ENCODE measurements around the gene ST14.

Gene ST14

DNA sequence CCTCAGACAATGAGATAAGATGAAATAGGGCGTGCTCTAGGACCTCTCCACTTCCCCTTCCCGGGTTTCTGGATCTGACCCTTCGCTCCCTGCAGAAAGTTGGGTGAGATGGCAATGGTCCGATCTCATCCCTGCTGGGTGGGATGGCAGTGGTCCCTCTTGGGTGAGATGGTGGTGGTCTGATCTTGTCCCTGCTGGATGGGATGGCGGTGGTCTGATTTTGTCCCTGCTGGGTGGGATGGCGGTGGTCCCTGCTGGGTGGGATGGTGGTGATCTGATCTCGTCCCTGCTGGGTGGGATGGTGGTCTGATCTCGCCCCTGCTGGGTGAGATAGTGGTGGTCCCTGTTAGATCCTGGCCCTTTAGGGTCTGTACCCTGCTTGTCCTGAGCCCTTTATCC is 21.3 kb downstream of the ST14 start:
- TF ChIP-seq TAF1 (IDR thresholded peaks at IDR 0.05; ENCODE audit: borderline replicate concordance, insufficient read depth, low read length) = no peak
- no peak for TF ChIP-seq SIN3A (IDR thresholded peaks at IDR 0.05; ENCODE audit: borderline replicate concordance, insufficient read depth, low read length)
- TF ChIP-seq FOXP2 (optimal IDR thresholded peaks at IDR 0.05; ENCODE audit: borderline replicate concordance, extremely low read depth, extremely low read length, insufficient read depth) = no peak
- no peak for TF ChIP-seq POLR2AphosphoS5 (IDR thresholded peaks at IDR 0.05; ENCODE audit: low read depth, low read length)
- TF ChIP-seq, protein P1, sequence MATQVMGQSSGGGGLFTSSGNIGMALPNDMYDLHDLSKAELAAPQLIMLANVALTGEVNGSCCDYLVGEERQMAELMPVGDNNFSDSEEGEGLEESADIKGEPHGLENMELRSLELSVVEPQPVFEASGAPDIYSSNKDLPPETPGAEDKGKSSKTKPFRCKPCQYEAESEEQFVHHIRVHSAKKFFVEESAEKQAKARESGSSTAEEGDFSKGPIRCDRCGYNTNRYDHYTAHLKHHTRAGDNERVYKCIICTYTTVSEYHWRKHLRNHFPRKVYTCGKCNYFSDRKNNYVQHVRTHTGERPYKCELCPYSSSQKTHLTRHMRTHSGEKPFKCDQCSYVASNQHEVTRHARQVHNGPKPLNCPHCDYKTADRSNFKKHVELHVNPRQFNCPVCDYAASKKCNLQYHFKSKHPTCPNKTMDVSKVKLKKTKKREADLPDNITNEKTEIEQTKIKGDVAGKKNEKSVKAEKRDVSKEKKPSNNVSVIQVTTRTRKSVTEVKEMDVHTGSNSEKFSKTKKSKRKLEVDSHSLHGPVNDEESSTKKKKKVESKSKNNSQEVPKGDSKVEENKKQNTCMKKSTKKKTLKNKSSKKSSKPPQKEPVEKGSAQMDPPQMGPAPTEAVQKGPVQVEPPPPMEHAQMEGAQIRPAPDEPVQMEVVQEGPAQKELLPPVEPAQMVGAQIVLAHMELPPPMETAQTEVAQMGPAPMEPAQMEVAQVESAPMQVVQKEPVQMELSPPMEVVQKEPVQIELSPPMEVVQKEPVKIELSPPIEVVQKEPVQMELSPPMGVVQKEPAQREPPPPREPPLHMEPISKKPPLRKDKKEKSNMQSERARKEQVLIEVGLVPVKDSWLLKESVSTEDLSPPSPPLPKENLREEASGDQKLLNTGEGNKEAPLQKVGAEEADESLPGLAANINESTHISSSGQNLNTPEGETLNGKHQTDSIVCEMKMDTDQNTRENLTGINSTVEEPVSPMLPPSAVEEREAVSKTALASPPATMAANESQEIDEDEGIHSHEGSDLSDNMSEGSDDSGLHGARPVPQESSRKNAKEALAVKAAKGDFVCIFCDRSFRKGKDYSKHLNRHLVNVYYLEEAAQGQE (IDR thresholded peaks at IDR 0.05; ENCODE audit: insufficient read depth in 1 of 2, low read depth in 2 of 2, low read length in 2 of 2) = no peak

- TF ChIP-seq, protein P1 (IDR thresholded peaks at IDR 0.05; ENCODE audit: insufficient read depth in 1 of 2, low read depth in 2 of 2, low read length in 2 of 2) = no peak
- TF ChIP-seq POLR2AphosphoS5 (IDR thresholded peaks at IDR 0.05; ENCODE audit: low read depth, low read length) (no peak), TAF1 (IDR thresholded peaks at IDR 0.05; ENCODE audit: borderline replicate concordance, insufficient read depth, low read length) (no peak), SIN3A (IDR thresholded peaks at IDR 0.05; ENCODE audit: borderline replicate concordance, insufficient read depth, low read length) (no peak), FOXP2 (optimal IDR thresholded peaks at IDR 0.05; ENCODE audit: borderline replicate concordance, extremely low read depth, extremely low read length, insufficient read depth) (no peak)
Observed at GRCh38 chr11:130181295-130182272, 22.0 kb downstream of the ST14 start.

- TF ChIP-seq SIN3A (IDR thresholded peaks at IDR 0.05; ENCODE audit: borderline replicate concordance, insufficient read depth, low read length) = no peak
- TF ChIP-seq TAF1 (IDR thresholded peaks at IDR 0.05; ENCODE audit: borderline replicate concordance, insufficient read depth, low read length) = no peak
- no peak for TF ChIP-seq FOXP2 (optimal IDR thresholded peaks at IDR 0.05; ENCODE audit: borderline replicate concordance, extremely low read depth, extremely low read length, insufficient read depth)
- TF ChIP-seq POLR2AphosphoS5 (IDR thresholded peaks at IDR 0.05; ENCODE audit: low read depth, low read length) = no peak
- TF ChIP-seq, protein P1 (IDR thresholded peaks at IDR 0.05; ENCODE audit: insufficient read depth in 1 of 2, low read depth in 2 of 2, low read length in 2 of 2) = no peak
Observed at GRCh38 chr11:130183878-130184610, 24.5 kb downstream of the ST14 start.

- TF ChIP-seq POLR2AphosphoS5 (IDR thresholded peaks at IDR 0.05; ENCODE audit: low read depth, low read length) (no peak), SIN3A (IDR thresholded peaks at IDR 0.05; ENCODE audit: borderline replicate concordance, insufficient read depth, low read length) (no peak), TAF1 (IDR thresholded peaks at IDR 0.05; ENCODE audit: borderline replicate concordance, insufficient read depth, low read length) (no peak), FOXP2 (optimal IDR thresholded peaks at IDR 0.05; ENCODE audit: borderline replicate concordance, extremely low read depth, extremely low read length, insufficient read depth) (no peak)
- TF ChIP-seq, protein P1 (IDR thresholded peaks at IDR 0.05; ENCODE audit: insufficient read depth in 1 of 2, low read depth in 2 of 2, low read length in 2 of 2) = no peak
Observed at GRCh38 chr11:130187096-130187495, 27.5 kb downstream of the ST14 start.
